Measurements from ENCODE around the gene HMOX2.

Gene HMOX2

GRCh38 chr16:4494746-4495490, 18.7 kb downstream of the HMOX2 start:
- Histone ChIP-seq H3K27ac (ENCODE audit: low read depth, low read length) (no peak overlapping the region), H4K20me1 (ENCODE audit: low read depth, low read length) (peaks cover 13% of the 10 kb centered on the region; the same call in 1 of the 2 replicates), H3K9ac (ENCODE audit: low read length) (no peak overlapping the region), H3K4me2 (ENCODE audit: low read depth, low read length, poor library complexity, severe bottlenecking) (no peak overlapping the region), H2AFZ (ENCODE audit: low read depth, low read length, severe bottlenecking) (no peak overlapping the region), H3K9me3 (ENCODE audit: insufficient read depth, low read length) (no peaks in the 10 kb centered on the region), H3K27me3 (ENCODE audit: low read length) (no peaks in the 10 kb centered on the region), H3F3A (ENCODE audit: insufficient read depth) (no peaks in the 10 kb centered on the region; the same call in 1 of the 2 replicates), H3K9me2 (replicated peaks; ENCODE audit: insufficient read depth, low read length) (no peaks in the 10 kb centered on the region), H3K4me3 (ENCODE audit: insufficient read depth, low read length, poor library complexity, severe bottlenecking) (no peak overlapping the region), H3K36me3 (ENCODE audit: low read length) (0 out of 2 replicates have a peak, but pooled peaks cover 2% of the 10 kb centered on the region), H3K79me2 (ENCODE audit: insufficient read depth, low read length) (peaks cover 65% of the 10 kb centered on the region)
- TF ChIP-seq EZH2phosphoT487 (conservative IDR thresholded peaks at IDR 0.05; ENCODE audit: low read length) (no peak), CTCF (IDR thresholded peaks at IDR 0.05; ENCODE audit: insufficient read depth, low read length, poor library complexity, severe bottlenecking) (no peak)

GRCh38 chr16:4495766-4496165, 19.6 kb downstream of the HMOX2 start:
- H3K4me2 ChIP-seq (ENCODE audit: low read depth, low read length, poor library complexity, severe bottlenecking): no peak overlapping the region
- H3K27ac ChIP-seq (ENCODE audit: low read depth, low read length): no peak overlapping the region
- no peaks in the 10 kb centered on the region for H3K27me3 ChIP-seq (ENCODE audit: low read length)
- H3F3A ChIP-seq (ENCODE audit: insufficient read depth): no peaks in the 10 kb centered on the region; the same call in 1 of the 2 replicates
- H2AFZ ChIP-seq (ENCODE audit: low read depth, low read length, severe bottlenecking): no peak overlapping the region
- no peak overlapping the region for H3K4me3 ChIP-seq (ENCODE audit: insufficient read depth, low read length, poor library complexity, severe bottlenecking)
- H4K20me1 ChIP-seq (ENCODE audit: low read depth, low read length): peaks cover 8% of the 10 kb centered on the region; the same call in 1 of the 2 replicates
- no peak overlapping the region for H3K9ac ChIP-seq (ENCODE audit: low read length)
- H3K9me3 ChIP-seq (ENCODE audit: insufficient read depth, low read length): no peaks in the 10 kb centered on the region
- no peaks in the 10 kb centered on the region for H3K9me2 ChIP-seq (replicated peaks; ENCODE audit: insufficient read depth, low read length)
- H3K79me2 ChIP-seq (ENCODE audit: insufficient read depth, low read length): peaks cover 65% of the 10 kb centered on the region
- 0 out of 2 replicates have a peak, but pooled peaks cover 2% of the 10 kb centered on the region for H3K36me3 ChIP-seq (ENCODE audit: low read length)
- TF ChIP-seq EZH2phosphoT487 (conservative IDR thresholded peaks at IDR 0.05; ENCODE audit: low read length): no peak
- TF ChIP-seq CTCF (IDR thresholded peaks at IDR 0.05; ENCODE audit: insufficient read depth, low read length, poor library complexity, severe bottlenecking): no peak

- Histone ChIP-seq H3K27ac (ENCODE audit: low read depth, low read length) (no peak overlapping the region), H3K79me2 (ENCODE audit: insufficient read depth, low read length) (peaks cover 64% of the 10 kb centered on the region), H3F3A (ENCODE audit: insufficient read depth) (no peaks in the 10 kb centered on the region; the same call in 1 of the 2 replicates), H2AFZ (ENCODE audit: low read depth, low read length, severe bottlenecking) (no peak overlapping the region), H3K9ac (ENCODE audit: low read length) (no peak overlapping the region), H3K36me3 (ENCODE audit: low read length) (0 out of 2 replicates have a peak, but pooled peaks cover 2% of the 10 kb centered on the region), H3K4me2 (ENCODE audit: low read depth, low read length, poor library complexity, severe bottlenecking) (no peak overlapping the region), H3K9me3 (ENCODE audit: insufficient read depth, low read length) (no peaks in the 10 kb centered on the region), H3K9me2 (replicated peaks; ENCODE audit: insufficient read depth, low read length) (no peaks in the 10 kb centered on the region), H4K20me1 (ENCODE audit: low read depth, low read length) (peaks cover 8% of the 10 kb centered on the region; the same call in 1 of the 2 replicates), H3K4me3 (ENCODE audit: insufficient read depth, low read length, poor library complexity, severe bottlenecking) (no peak overlapping the region), H3K27me3 (ENCODE audit: low read length) (no peaks in the 10 kb centered on the region)
- TF ChIP-seq EZH2phosphoT487 (conservative IDR thresholded peaks at IDR 0.05; ENCODE audit: low read length) (no peak), CTCF (IDR thresholded peaks at IDR 0.05; ENCODE audit: insufficient read depth, low read length, poor library complexity, severe bottlenecking) (no peak)
Measured at GRCh38 chr16:4496305-4496704, 20.1 kb downstream of the HMOX2 start.

Data from SU-DHL-6 (cell line).